GM19463 (cell line): ENCODE data around the gene MAGI2.
"Not testable (repeated sequence)": the region's sequence is repeated elsewhere in the genome, so short reads cannot be mapped to it uniquely, and the experiment has no call there.

Source experiments
- ATAC-seq: cut with Tn5 transposase; IDR thresholded peaks from one replicate; pipeline ENCODE4 v1.9.1; 2021; ENCODE audit warnings: mild to moderate bottlenecking, moderate library complexity; ENCODE audit not compliant: unreplicated experiment

Gene MAGI2

GRCh38 chr7:79452032-79452494 is 1.4 kb downstream of the MAGI2 start:
- ATAC-seq, result no peak

DNA sequence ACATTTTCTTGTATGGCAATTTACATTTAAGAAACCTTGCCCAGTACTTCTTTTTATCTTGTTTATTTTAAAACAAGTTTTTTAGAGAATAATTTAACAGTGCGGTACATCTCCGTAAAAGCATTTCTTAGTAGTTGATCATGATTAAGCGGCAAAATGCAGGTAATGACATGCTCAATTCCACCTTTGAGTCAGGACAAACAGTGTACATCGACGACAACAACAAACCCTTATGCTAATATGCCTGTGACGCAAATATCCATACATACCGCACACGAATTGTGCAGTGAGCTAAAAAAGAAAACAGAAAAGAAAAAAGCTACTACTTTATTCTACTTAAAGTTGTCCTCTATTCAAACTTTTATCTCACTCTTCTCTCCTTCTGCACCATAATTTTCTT is 1.9 kb downstream of the MAGI2 start:
- ATAC-seq, result no peak

GRCh38 chr7:79442766-79443165 is 10.7 kb downstream of the MAGI2 start:
- ATAC-seq, result not testable (repeated sequence)

DNA sequence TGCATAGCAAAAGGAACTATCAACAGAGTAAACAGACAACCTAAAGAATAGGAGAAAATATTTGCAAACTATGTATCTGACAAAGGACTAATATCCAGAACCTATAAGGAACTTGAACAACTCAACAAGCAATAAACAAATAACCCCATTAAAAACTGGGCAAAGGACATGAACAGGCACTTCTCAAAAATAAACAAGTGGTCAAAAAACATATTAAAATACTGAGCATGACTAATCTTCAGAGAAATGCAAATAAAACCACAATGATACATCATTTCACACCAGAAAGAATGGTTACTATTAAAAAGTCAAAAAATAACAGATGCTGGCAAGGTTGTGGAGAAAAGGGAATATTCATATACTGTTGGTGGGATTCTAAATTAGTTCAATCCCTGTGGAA is 17.1 kb downstream of the MAGI2 start:
- ATAC-seq, result no peak

GRCh38 chr7:79434867-79435266 is 18.6 kb downstream of the MAGI2 start:
- ATAC-seq, result no peak

DNA sequence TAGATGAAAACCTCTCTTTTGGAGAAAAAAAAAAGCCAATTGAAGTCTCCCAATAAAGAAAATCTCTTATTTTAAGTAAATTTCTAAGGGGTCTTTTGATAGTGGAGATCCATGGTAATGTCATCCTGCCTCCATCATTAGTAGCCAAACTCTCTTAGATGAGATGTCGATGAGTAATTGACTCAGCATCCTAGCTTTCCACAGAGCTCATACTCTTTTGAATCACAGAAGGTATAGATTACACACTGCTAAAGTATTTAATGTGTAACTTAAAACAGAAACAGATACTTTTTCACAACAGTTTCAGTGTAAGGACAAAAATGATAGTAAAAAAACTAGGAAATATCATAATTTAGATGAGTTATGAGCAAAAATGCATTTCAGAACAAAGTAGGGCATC is 19.4 kb downstream of the MAGI2 start:
- no peak for ATAC-seq

- ATAC-seq, result no peak
Measured at GRCh38 chr7:79430391-79430790, 23.1 kb downstream of the MAGI2 start.

GRCh38 chr7:79425665-79426064 is 27.8 kb downstream of the MAGI2 start:
- no peak for ATAC-seq

- ATAC-seq, result no peak
Measured at GRCh38 chr7:79421751-79422150, 31.7 kb downstream of the MAGI2 start.

GRCh38 chr7:79420464-79420863 is 33.0 kb downstream of the MAGI2 start:
- ATAC-seq, result no peak

GRCh38 chr7:79414910-79415309 is 38.6 kb downstream of the MAGI2 start:
- no peak for ATAC-seq

- no peak for ATAC-seq
Measured at GRCh38 chr7:79412915-79413314, 40.6 kb downstream of the MAGI2 start.

DNA sequence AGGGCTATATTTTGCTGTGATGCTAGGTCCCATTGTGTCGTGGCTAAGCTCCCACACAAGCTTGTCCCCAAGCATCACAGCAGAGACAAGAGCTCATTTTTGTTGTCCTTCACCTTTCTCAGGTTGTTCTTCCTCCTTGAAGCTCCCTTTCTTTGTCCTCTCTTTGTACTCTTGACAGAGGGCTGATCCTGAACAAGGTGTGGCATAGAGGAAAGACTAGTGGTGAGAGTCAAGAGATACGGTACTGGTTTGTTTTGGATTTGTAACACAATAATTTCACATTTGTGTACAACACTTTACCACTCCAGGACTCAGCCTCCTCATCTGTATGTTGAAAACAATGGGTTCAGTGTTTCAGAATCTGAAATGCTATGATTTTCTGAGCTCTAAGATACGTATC is 41.0 kb downstream of the MAGI2 start:
- ATAC-seq, result no peak

DNA sequence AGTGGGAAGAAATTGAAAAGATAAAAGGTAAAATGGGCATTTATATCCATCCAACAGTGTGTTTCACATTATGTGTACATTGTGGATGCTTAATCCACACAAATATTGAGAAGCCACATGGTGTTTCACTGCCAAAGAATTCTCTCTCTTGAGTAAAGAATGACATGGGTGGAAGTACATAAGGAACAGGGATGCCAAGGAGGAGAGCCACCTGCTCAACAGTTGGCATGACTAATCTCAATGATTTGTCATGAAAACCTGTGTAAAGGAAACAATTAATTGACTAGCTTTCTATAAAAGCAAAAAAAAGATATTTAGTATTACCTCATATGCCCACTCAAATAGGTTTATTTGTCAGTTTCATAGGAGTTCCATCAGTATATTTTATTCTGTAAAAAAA is 43.1 kb downstream of the MAGI2 start:
- ATAC-seq, result no peak

GRCh38 chr7:79407351-79407750 is 46.1 kb downstream of the MAGI2 start:
- no peak for ATAC-seq

- ATAC-seq, result no peak
Measured at GRCh38 chr7:79406371-79406770, 47.1 kb downstream of the MAGI2 start.

GRCh38 chr7:79405368-79405767 is 48.1 kb downstream of the MAGI2 start:
- ATAC-seq, result no peak

DNA sequence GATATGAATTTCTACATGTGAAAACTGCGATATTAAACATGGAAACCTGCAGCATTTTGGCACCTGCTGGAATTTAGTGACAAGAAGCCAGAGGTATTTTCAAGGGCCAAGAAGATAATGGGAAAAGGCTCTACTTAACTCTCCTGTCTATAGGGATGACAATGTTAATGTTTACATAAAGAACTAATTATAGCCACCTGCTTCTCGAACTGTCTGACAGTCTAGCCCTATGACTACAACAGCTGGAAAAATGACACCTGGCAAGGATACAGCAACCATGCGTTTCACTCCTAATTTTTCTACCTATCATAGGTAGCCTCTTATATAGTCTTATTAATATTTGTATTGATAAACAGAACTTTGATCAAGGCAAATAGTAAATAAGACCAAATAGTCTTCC is 49.6 kb downstream of the MAGI2 start:
- no peak for ATAC-seq

- no peak for ATAC-seq
Measured at GRCh38 chr7:79403451-79403850, 50.0 kb downstream of the MAGI2 start.

GRCh38 chr7:79401254-79401653 is 52.2 kb downstream of the MAGI2 start:
- no peak for ATAC-seq

DNA sequence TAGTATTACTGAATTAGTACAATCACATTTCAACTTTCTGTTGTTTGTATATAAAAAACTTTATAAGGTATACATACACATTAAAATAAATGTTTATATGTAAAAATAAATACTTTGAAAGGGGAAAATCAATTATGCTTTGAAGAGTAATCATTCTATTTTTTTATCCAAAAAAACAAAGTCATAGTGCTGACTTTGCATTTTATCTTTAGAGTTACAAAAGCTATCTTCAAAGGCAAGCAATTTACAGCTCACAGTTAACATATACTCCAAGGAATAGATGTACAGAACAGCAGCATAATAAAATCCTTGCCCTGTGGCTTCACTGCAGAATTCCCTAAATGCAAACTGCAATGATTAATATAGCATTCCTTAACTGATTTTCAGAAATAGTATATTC is 53.2 kb downstream of the MAGI2 start:
- no peak for ATAC-seq

DNA sequence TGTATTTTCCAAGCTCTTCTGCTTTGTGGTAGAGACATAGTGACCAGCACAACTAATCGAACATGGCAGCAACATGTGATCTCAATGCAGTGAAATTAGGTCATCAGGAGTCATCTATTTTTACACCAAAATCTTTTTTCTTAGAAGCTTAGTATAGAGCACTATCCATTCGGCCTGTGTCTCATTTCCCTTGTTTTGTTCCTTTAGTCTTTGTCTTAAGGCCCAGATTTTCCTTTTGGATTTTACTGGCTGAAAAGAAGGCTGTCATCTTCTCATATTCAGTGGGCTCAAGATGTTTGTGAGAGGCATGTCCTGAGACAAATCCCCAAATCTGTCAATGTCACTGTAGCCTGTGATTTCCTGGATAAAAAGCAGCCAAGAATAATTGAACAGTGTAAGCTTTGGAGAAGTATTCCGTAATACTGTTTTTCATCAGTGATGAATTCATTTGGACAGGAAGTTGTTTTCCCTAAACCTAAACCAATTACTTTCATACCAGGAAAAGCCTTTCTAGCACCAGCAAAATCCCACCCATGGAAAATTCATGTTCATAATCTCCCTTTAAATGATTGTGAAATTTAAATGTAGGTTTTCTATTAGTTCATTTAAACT is 55.2 kb downstream of the MAGI2 start:
- no peak for ATAC-seq

DNA sequence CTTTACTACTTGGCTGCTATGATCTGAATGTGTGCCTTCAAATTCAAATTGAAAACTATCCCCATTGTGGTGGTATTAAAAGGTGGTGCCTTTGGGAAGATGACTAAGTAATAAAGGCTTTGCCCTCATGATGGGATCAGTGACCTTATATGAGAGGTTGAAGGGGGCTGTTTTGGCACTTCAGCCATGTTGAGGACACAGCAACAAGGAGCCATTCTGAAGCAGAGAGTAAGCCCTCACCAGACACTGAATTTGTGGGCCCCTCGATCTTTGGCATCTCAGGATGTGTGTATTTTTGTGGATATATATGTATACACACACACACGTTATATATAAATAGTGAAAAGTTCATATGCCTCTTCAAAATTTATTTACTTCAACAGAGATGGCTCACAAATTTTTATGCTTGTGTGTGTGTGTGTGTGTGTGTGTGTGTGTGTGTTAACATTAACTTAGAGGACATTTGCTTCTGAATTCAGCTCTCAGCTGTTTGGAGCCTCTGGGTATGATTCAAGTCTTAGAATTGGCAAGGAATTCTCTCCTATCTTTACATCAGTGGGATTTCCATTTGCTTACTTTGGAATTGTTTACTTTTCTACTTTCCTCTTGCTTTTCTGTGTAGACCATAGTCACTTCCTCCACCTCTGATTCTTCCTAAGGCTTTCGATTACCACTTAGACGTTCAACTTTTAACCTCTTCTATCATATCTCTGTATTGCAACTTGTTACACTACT is 66.6 kb downstream of the MAGI2 start:
- no peak for ATAC-seq
